Measurements from ENCODE around the gene NOX4.
A peak's percentile ranks its signal among the peaks of the same experiment; 100 is the strongest.
"Not testable (repeated sequence)": the region's sequence is repeated elsewhere in the genome, so short reads cannot be mapped to it uniquely, and the experiment has no call there.

Gene NOX4

GRCh38 chr11:89338073-89338472, 153.1 kb downstream of the NOX4 start:
- not testable (repeated sequence) for DNase-seq (ENCODE audit: low spot score); H3K23ac ChIP-seq (ENCODE audit: low read depth, low read length, poor library complexity); H4K91ac ChIP-seq (ENCODE audit: low read depth, low read length, poor library complexity); H2AFZ ChIP-seq (ENCODE audit: low read length); H2BK15ac ChIP-seq (ENCODE audit: low read length); H2BK5ac ChIP-seq (ENCODE audit: low read length); H3K79me1 ChIP-seq (ENCODE audit: low read depth, low read length); H3K4ac ChIP-seq (ENCODE audit: low read length); H3K9me3 ChIP-seq (replicated peaks in 1 of 2; ENCODE audit: control insufficient read depth in 2 of 2, insufficient read depth in 1 of 2, low read depth in 1 of 2, low read length in 2 of 2); H2BK12ac ChIP-seq (ENCODE audit: low read length); H3K14ac ChIP-seq (ENCODE audit: low read length); H3K4me1 ChIP-seq (ENCODE audit: control insufficient read depth in 2 of 2, insufficient read depth in 1 of 2, low read depth in 1 of 2, low read length in 2 of 2); H3K4me2 ChIP-seq (ENCODE audit: insufficient read depth, low read length, poor library complexity, severe bottlenecking); H3K4me3 ChIP-seq (ENCODE audit: low read length in 2 of 2); H2BK120ac ChIP-seq (ENCODE audit: low read depth, low read length); H2AK5ac ChIP-seq (ENCODE audit: low read depth, low read length); H3K27me3 ChIP-seq (ENCODE audit: control insufficient read depth in 3 of 3, insufficient read depth in 3 of 3, low read depth in 1 of 3, low read length in 3 of 3); H4K8ac ChIP-seq (ENCODE audit: low read depth, low read length); H3K27ac ChIP-seq (replicated peaks; ENCODE audit: low read length); H3K18ac ChIP-seq (ENCODE audit: low read length); H3K9ac ChIP-seq (ENCODE audit: low read depth, low read length, poor library complexity); H3K36me3 ChIP-seq (replicated peaks in 1 of 2; ENCODE audit: control insufficient read depth in 2 of 2, insufficient read depth in 2 of 2, low read length in 2 of 2)
- WGBS, 2 donors (ENCODE audit: extremely low coverage in 2 of 2, insufficient read length in 2 of 2, insufficient replicate concordance in 1 of 2) = no CpG with 5 or more reads among the region's 2 CpGs

GRCh38 chr11:89337100-89337650, 154.0 kb downstream of the NOX4 start:
- not testable (repeated sequence) for H3K18ac ChIP-seq (ENCODE audit: low read length); DNase-seq (ENCODE audit: low spot score); H3K4ac ChIP-seq (ENCODE audit: low read length); H3K4me1 ChIP-seq (ENCODE audit: control insufficient read depth in 2 of 2, insufficient read depth in 1 of 2, low read depth in 1 of 2, low read length in 2 of 2); H2AFZ ChIP-seq (ENCODE audit: low read length); H2BK12ac ChIP-seq (ENCODE audit: low read length); H3K4me3 ChIP-seq (ENCODE audit: low read length in 2 of 2); H2AK5ac ChIP-seq (ENCODE audit: low read depth, low read length); H3K36me3 ChIP-seq (replicated peaks in 1 of 2; ENCODE audit: control insufficient read depth in 2 of 2, insufficient read depth in 2 of 2, low read length in 2 of 2); H4K91ac ChIP-seq (ENCODE audit: low read depth, low read length, poor library complexity); H3K9me3 ChIP-seq (replicated peaks in 1 of 2; ENCODE audit: control insufficient read depth in 2 of 2, insufficient read depth in 1 of 2, low read depth in 1 of 2, low read length in 2 of 2); H4K8ac ChIP-seq (ENCODE audit: low read depth, low read length); H2BK15ac ChIP-seq (ENCODE audit: low read length); H3K27ac ChIP-seq (replicated peaks; ENCODE audit: low read length); H2BK120ac ChIP-seq (ENCODE audit: low read depth, low read length); H3K27me3 ChIP-seq (ENCODE audit: control insufficient read depth in 3 of 3, insufficient read depth in 3 of 3, low read depth in 1 of 3, low read length in 3 of 3); H2BK5ac ChIP-seq (ENCODE audit: low read length); H3K79me1 ChIP-seq (ENCODE audit: low read depth, low read length); H3K23ac ChIP-seq (ENCODE audit: low read depth, low read length, poor library complexity); H3K4me2 ChIP-seq (ENCODE audit: insufficient read depth, low read length, poor library complexity, severe bottlenecking); H3K9ac ChIP-seq (ENCODE audit: low read depth, low read length, poor library complexity); H3K14ac ChIP-seq (ENCODE audit: low read length)
- WGBS, 2 donors (ENCODE audit: extremely low coverage in 2 of 2, insufficient read length in 2 of 2, insufficient replicate concordance in 1 of 2) = no CpG with 5 or more reads among the region's 4 CpGs

GRCh38 chr11:89333704-89334103, 157.5 kb downstream of the NOX4 start:
- H4K8ac ChIP-seq (ENCODE audit: low read depth, low read length); H3K9ac ChIP-seq (ENCODE audit: low read depth, low read length, poor library complexity); H2BK12ac ChIP-seq (ENCODE audit: low read length); H3K23ac ChIP-seq (ENCODE audit: low read depth, low read length, poor library complexity); H3K14ac ChIP-seq (ENCODE audit: low read length); DNase-seq (ENCODE audit: low spot score); H3K4ac ChIP-seq (ENCODE audit: low read length); H3K36me3 ChIP-seq (replicated peaks in 1 of 2; ENCODE audit: control insufficient read depth in 2 of 2, insufficient read depth in 2 of 2, low read length in 2 of 2); H3K79me1 ChIP-seq (ENCODE audit: low read depth, low read length); H2AK5ac ChIP-seq (ENCODE audit: low read depth, low read length); H3K4me1 ChIP-seq (ENCODE audit: control insufficient read depth in 2 of 2, insufficient read depth in 1 of 2, low read depth in 1 of 2, low read length in 2 of 2); H2BK120ac ChIP-seq (ENCODE audit: low read depth, low read length); H2BK5ac ChIP-seq (ENCODE audit: low read length); H3K27ac ChIP-seq (replicated peaks; ENCODE audit: low read length); H2BK15ac ChIP-seq (ENCODE audit: low read length); H3K18ac ChIP-seq (ENCODE audit: low read length); H4K91ac ChIP-seq (ENCODE audit: low read depth, low read length, poor library complexity); H3K4me2 ChIP-seq (ENCODE audit: insufficient read depth, low read length, poor library complexity, severe bottlenecking); H3K9me3 ChIP-seq (replicated peaks in 1 of 2; ENCODE audit: control insufficient read depth in 2 of 2, insufficient read depth in 1 of 2, low read depth in 1 of 2, low read length in 2 of 2); H3K4me3 ChIP-seq (ENCODE audit: low read length in 2 of 2); H3K27me3 ChIP-seq (ENCODE audit: control insufficient read depth in 3 of 3, insufficient read depth in 3 of 3, low read depth in 1 of 3, low read length in 3 of 3): not testable (repeated sequence)
- WGBS, 2 donors (ENCODE audit: extremely low coverage in 2 of 2, insufficient read length in 2 of 2, insufficient replicate concordance in 1 of 2) = 100% methylated on average over 1 of the region's 1 CpG
- H2AFZ ChIP-seq (ENCODE audit: low read length) = peak overlapping the region; percentile 35

- not testable (repeated sequence) for H3K9me3 ChIP-seq (replicated peaks in 1 of 2; ENCODE audit: control insufficient read depth in 2 of 2, insufficient read depth in 1 of 2, low read depth in 1 of 2, low read length in 2 of 2); H3K79me1 ChIP-seq (ENCODE audit: low read depth, low read length); H4K91ac ChIP-seq (ENCODE audit: low read depth, low read length, poor library complexity); H3K14ac ChIP-seq (ENCODE audit: low read length); H3K36me3 ChIP-seq (replicated peaks in 1 of 2; ENCODE audit: control insufficient read depth in 2 of 2, insufficient read depth in 2 of 2, low read length in 2 of 2); H3K4me1 ChIP-seq (ENCODE audit: control insufficient read depth in 2 of 2, insufficient read depth in 1 of 2, low read depth in 1 of 2, low read length in 2 of 2); H3K18ac ChIP-seq (ENCODE audit: low read length); H3K9ac ChIP-seq (ENCODE audit: low read depth, low read length, poor library complexity); H2BK5ac ChIP-seq (ENCODE audit: low read length); H2AK5ac ChIP-seq (ENCODE audit: low read depth, low read length); H2AFZ ChIP-seq (ENCODE audit: low read length); H2BK12ac ChIP-seq (ENCODE audit: low read length); H3K27ac ChIP-seq (replicated peaks; ENCODE audit: low read length); H3K4me2 ChIP-seq (ENCODE audit: insufficient read depth, low read length, poor library complexity, severe bottlenecking); H4K8ac ChIP-seq (ENCODE audit: low read depth, low read length); H2BK120ac ChIP-seq (ENCODE audit: low read depth, low read length); DNase-seq (ENCODE audit: low spot score); H3K27me3 ChIP-seq (ENCODE audit: control insufficient read depth in 3 of 3, insufficient read depth in 3 of 3, low read depth in 1 of 3, low read length in 3 of 3); H3K4ac ChIP-seq (ENCODE audit: low read length); H3K23ac ChIP-seq (ENCODE audit: low read depth, low read length, poor library complexity); H3K4me3 ChIP-seq (ENCODE audit: low read length in 2 of 2); H2BK15ac ChIP-seq (ENCODE audit: low read length)
- WGBS, 2 donors (ENCODE audit: extremely low coverage in 2 of 2, insufficient read length in 2 of 2, insufficient replicate concordance in 1 of 2) = no CpG with 5 or more reads among the region's 4 CpGs
Observed at GRCh38 chr11:89331940-89332339, 159.2 kb downstream of the NOX4 start.
